HG03108 (cell line): ENCODE data around the gene PACS1.

Source experiments
- ATAC-seq: cut with Tn5 transposase; IDR thresholded peaks from one replicate; pipeline ENCODE4 v1.9.1; 2021; ENCODE audit warnings: moderate library complexity; ENCODE audit not compliant: unreplicated experiment

Gene PACS1

GRCh38 chr11:66131937-66132632 lies 62.0 kb downstream of the PACS1 start:
- ATAC-seq, result no peak

GRCh38 chr11:66133216-66133775 lies 63.2 kb downstream of the PACS1 start:
- no peak for ATAC-seq

GRCh38 chr11:66136752-66137123 lies 66.7 kb downstream of the PACS1 start:
- no peak for ATAC-seq

- ATAC-seq, result no peak
These were observed 69.8 kb downstream of the PACS1 start for GRCh38 chr11:66139817-66140404.

GRCh38 chr11:66142370-66143263 lies 72.5 kb downstream of the PACS1 start:
- no peak for ATAC-seq

GRCh38 chr11:66143264-66143566 lies 73.1 kb downstream of the PACS1 start:
- ATAC-seq, result no peak

- ATAC-seq, result no peak
These were observed 74.1 kb downstream of the PACS1 start for GRCh38 chr11:66143996-66144678.

- no peak for ATAC-seq
These were observed 76.0 kb downstream of the PACS1 start for GRCh38 chr11:66146074-66146473.

- ATAC-seq, result no peak
These were observed 76.9 kb downstream of the PACS1 start for GRCh38 chr11:66146940-66147339.

- no peak for ATAC-seq
These were observed 80.1 kb downstream of the PACS1 start for GRCh38 chr11:66150140-66150539.

- ATAC-seq, result no peak
These were observed 80.7 kb downstream of the PACS1 start for GRCh38 chr11:66150725-66151124.

- no peak for ATAC-seq
These were observed 81.2 kb downstream of the PACS1 start for GRCh38 chr11:66151273-66151672.

GRCh38 chr11:66154109-66154508 lies 84.0 kb downstream of the PACS1 start:
- no peak for ATAC-seq

GRCh38 chr11:66155387-66156073 lies 85.5 kb downstream of the PACS1 start:
- ATAC-seq, result no peak

- no peak for ATAC-seq
These were observed 87.3 kb downstream of the PACS1 start for GRCh38 chr11:66157182-66157864.

- no peak for ATAC-seq
These were observed 88.1 kb downstream of the PACS1 start for GRCh38 chr11:66158156-66158555.

- ATAC-seq, result no peak
These were observed 89.4 kb downstream of the PACS1 start for GRCh38 chr11:66159324-66159984.

- no peak for ATAC-seq
These were observed 90.6 kb downstream of the PACS1 start for GRCh38 chr11:66160709-66161108.

- no peak for ATAC-seq
These were observed 98.2 kb downstream of the PACS1 start for GRCh38 chr11:66168289-66168688.
